Epithelial cell of proximal tubule (primary cell): ENCODE results near the gene NOS1AP. TPM values are rescaled to one million over a fixed set of nuclear protein-coding genes. Genes with fewer than 3 reads are reported as not detected.

Experiments
- DNase-seq: peaks from one replicate; pipeline ENCODE4 v3.0.0-alpha.2; 2011; ENCODE audit warnings: low read depth
- H3K4me3 ChIP-seq: 2 replicates; pipeline ENCODE4 v1.5.1; 2011; ENCODE audit warnings: low read depth, mild to moderate bottlenecking, low read length
- CTCF ChIP-seq: conservative IDR thresholded peaks from 2 replicates; pipeline ENCODE4 v1.5.1; 2012; ENCODE audit warnings: low read depth, mild to moderate bottlenecking, low read length
- total RNA-seq: library from RNA; depleted of rRNA; stranded (reverse); fragments of >200 nt; gene quantifications from 2 replicates; pipeline ENCODE4 v1.2.3, GENCODE V29; 2015

NOS1AP gene
- total RNA-seq, 1 donor from 2014 or later, result 2.2 TPM

GRCh38 chr1:162367772-162368171 lies 298.3 kb downstream of the NOS1AP start:
- TF ChIP-seq CTCF, result no peak

DNA sequence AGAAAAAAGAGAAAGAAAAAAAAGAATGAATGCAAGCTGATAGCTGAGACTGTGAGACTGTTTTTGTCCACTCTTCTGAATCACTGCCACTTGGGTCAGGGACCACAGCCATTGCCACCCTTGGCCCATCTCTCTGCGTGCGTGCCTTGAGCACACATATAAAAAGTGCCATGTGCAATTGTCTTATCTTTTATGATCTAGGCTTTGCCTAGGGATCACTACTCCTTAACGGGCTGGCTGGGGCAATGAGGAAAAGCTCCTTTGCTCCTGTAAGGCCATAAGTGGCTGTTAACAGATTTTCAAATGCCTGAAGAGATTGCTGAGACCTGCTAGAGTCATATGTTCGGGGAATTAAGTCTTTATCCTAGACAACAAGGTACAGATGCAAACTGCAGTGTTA lies 299.0 kb downstream of the NOS1AP start:
- H3K4me3 ChIP-seq, result no peak overlapping the region
- no peak for TF ChIP-seq CTCF

More at GRCh38 chr1:162367772-162368171, 298.3 kb downstream of the NOS1AP start:
- DNase-seq, result no peak
- no peak overlapping the region for H3K4me3 ChIP-seq

GRCh38 chr1:162369571-162369970 lies 300.1 kb downstream of the NOS1AP start:
- no peak for TF ChIP-seq CTCF
- no peak overlapping the region for H3K4me3 ChIP-seq
- no peak for DNase-seq

More for the DNA sequence above, 299.0 kb downstream of the NOS1AP start:
- DNase-seq, result no peak

GRCh38 chr1:162370161-162370560 lies 300.7 kb downstream of the NOS1AP start:
- H3K4me3 ChIP-seq, result no peak overlapping the region
- no peak for DNase-seq
- no peak for TF ChIP-seq CTCF

- no peak overlapping the region for H3K4me3 ChIP-seq
- no peak for TF ChIP-seq CTCF
Measured at GRCh38 chr1:162370721-162371120, 301.2 kb downstream of the NOS1AP start.

GRCh38 chr1:162371611-162372010 lies 302.1 kb downstream of the NOS1AP start:
- TF ChIP-seq CTCF, result no peak
- no peak overlapping the region for H3K4me3 ChIP-seq
- DNase-seq, result no peak

More at GRCh38 chr1:162370721-162371120, 301.2 kb downstream of the NOS1AP start:
- DNase-seq, result no peak

- no peak for DNase-seq
- no peak overlapping the region for H3K4me3 ChIP-seq
- no peak for TF ChIP-seq CTCF
Measured at GRCh38 chr1:162372159-162373071, 302.9 kb downstream of the NOS1AP start.
